Endothelial cell of umbilical vein (primary cell): ENCODE measurements around the gene PTP4A1.

ENCODE experiments used
- CTCF ChIP-seq, 2 donors: IDR thresholded peaks; 1 replicate in 1 of 2; 2 replicates in 1 of 2; pipeline ENCODE4 v1.5.1; 2011; ENCODE audit warnings: low read length in 2 of 2, mild to moderate bottlenecking in 2 of 2, moderate library complexity in 2 of 2, control low read depth in 1 of 2, inconsistent platforms in 1 of 2, low read depth in 1 of 2; ENCODE audit not compliant: insufficient read depth in 1 of 2; ENCODE audit errors: extremely low read depth in 1 of 2
- MYC ChIP-seq: IDR thresholded peaks from one replicate; pipeline ENCODE4 v1.6.1; 2011; ENCODE audit warnings: mild to moderate bottlenecking, low read depth, low read length
- POLR2A ChIP-seq: IDR thresholded peaks from 2 replicates; pipeline ENCODE4 v1.6.1; 2012; ENCODE audit warnings: low read depth, mild to moderate bottlenecking, control low read depth, low read length

DNA sequence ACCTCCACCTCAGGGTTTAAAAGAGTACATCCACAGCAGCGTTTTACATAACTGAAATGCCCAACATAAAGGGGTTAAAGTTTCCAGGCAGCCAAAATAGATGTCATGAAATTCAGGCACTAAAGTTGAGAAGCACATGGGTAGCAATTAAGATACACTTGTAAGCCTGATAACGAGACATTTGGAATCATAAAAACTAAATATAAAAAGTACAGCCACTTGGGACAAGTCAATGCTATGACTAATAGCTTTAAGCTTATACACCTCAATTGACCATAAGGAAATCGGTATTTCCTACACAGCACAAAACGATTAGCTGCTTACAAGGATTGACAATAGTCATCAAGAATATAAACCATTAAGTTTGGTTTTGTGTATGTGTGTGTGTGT, 11.8 kb downstream of the PTP4A1 start:
- TF ChIP-seq CTCF (IDR thresholded peaks at IDR 0.05; ENCODE audit: extremely low read depth in 1 of 2, insufficient read depth in 1 of 2, low read depth in 1 of 2, low read length in 2 of 2) (no peak), POLR2A (peak; percentile 38), MYC (no peak)
